ENCODE measurements around the gene ZNF532.

The ZNF532 gene

GRCh38 chr18:58871514-58872420 lies 7.1 kb downstream of the ZNF532 start:
- no peak for DNase-seq

- DNase-seq = no peak
Measured at GRCh38 chr18:58878640-58879039, 14.0 kb downstream of the ZNF532 start.

- DNase-seq = no peak
Measured at GRCh38 chr18:58881477-58881876, 16.8 kb downstream of the ZNF532 start.

GRCh38 chr18:58882044-58882443 lies 17.4 kb downstream of the ZNF532 start:
- DNase-seq = no peak

GRCh38 chr18:58882686-58883085 lies 18.0 kb downstream of the ZNF532 start:
- DNase-seq = no peak

- no peak for DNase-seq
Measured at GRCh38 chr18:58884680-58885079, 20.0 kb downstream of the ZNF532 start.

GRCh38 chr18:58886431-58886830 lies 21.8 kb downstream of the ZNF532 start:
- no peak for DNase-seq

- DNase-seq = no peak
Measured at GRCh38 chr18:58886864-58887612, 22.4 kb downstream of the ZNF532 start.

- peak; percentile 62 to 78 for DNase-seq
Measured at GRCh38 chr18:58887613-58887963, 22.9 kb downstream of the ZNF532 start.

GRCh38 chr18:58891776-58892175 lies 27.1 kb downstream of the ZNF532 start:
- no peak for DNase-seq

- no peak for DNase-seq
Measured at GRCh38 chr18:58892488-58892887, 27.8 kb downstream of the ZNF532 start.

GRCh38 chr18:58893388-58894099 lies 28.9 kb downstream of the ZNF532 start:
- DNase-seq = no peak

- DNase-seq = no peak
Measured at GRCh38 chr18:58894930-58895329, 30.3 kb downstream of the ZNF532 start.

GRCh38 chr18:58895385-58895784 lies 30.7 kb downstream of the ZNF532 start:
- no peak for DNase-seq

- DNase-seq = no peak
Measured at GRCh38 chr18:58896268-58896667, 31.6 kb downstream of the ZNF532 start.

- no peak for DNase-seq
Measured at GRCh38 chr18:58896734-58897508, 32.2 kb downstream of the ZNF532 start.

- DNase-seq = no peak
Measured at GRCh38 chr18:58898010-58898799, 33.5 kb downstream of the ZNF532 start.

GRCh38 chr18:58900015-58900649 lies 35.5 kb downstream of the ZNF532 start:
- no peak for DNase-seq

- DNase-seq = no peak
Measured at GRCh38 chr18:58901143-58901542, 36.5 kb downstream of the ZNF532 start.

- DNase-seq = no peak
Measured at GRCh38 chr18:58901783-58902182, 37.1 kb downstream of the ZNF532 start.

GRCh38 chr18:58902961-58903360 lies 38.3 kb downstream of the ZNF532 start:
- DNase-seq = peak in 1 of 2 experiments; percentile 8
